CD14-positive monocyte (primary cell): ENCODE measurements around the gene C13orf46. TPM values are rescaled to one million over a fixed set of nuclear protein-coding genes. Genes with fewer than 3 reads are reported as not detected.
A peak's percentile ranks its signal among the peaks of the same experiment; 100 is the strongest.

Experiments used
- DNase-seq, 3 donors: peaks; one replicate each; pipeline ENCODE4 v3.0.0-alpha.2; 2011 to 2022
- H2AFZ ChIP-seq: 2 replicates; pipeline ENCODE4 v1.6.0; 2012; ENCODE audit warnings: mild to moderate bottlenecking, low read depth, low read length, inconsistent platforms; ENCODE audit not compliant: insufficient read depth, poor library complexity, severe bottlenecking
- H3K27ac ChIP-seq, 2 donors: 1 replicate in 1 of 2; 2 replicates in 1 of 2; pipeline ENCODE4 v1.5.1; 2012 to 2013; ENCODE audit warnings: low read length in 2 of 2, control low read depth in 1 of 2, inconsistent platforms in 1 of 2, low read depth in 1 of 2, mild to moderate bottlenecking in 1 of 2
- H3K27me3 ChIP-seq, 2 donors: one replicate each; pipeline versions ENCODE4 v1.6.0 to v1.6.1; 2011 to 2013; ENCODE audit warnings: low read length in 2 of 2; ENCODE audit not compliant: control insufficient read depth in 2 of 2, insufficient read depth in 2 of 2
- H3K36me3 ChIP-seq, 2 donors: replicated peaks in 1 of 2; 1 replicate in 1 of 2; 2 replicates in 1 of 2; pipeline versions ENCODE4 v1.5.1 to v1.6.1; 2012 to 2013; ENCODE audit warnings: low read length in 2 of 2, control low read depth in 1 of 2, inconsistent platforms in 1 of 2, mild to moderate bottlenecking in 1 of 2; ENCODE audit not compliant: insufficient read depth in 2 of 2, control insufficient read depth in 1 of 2
- H3K4me1 ChIP-seq, 2 donors: 1 replicate in 1 of 2; 2 replicates in 1 of 2; pipeline versions ENCODE4 v1.5.1 to v1.6.1; 2012 to 2013; ENCODE audit warnings: low read length in 2 of 2, control low read depth in 1 of 2, inconsistent platforms in 1 of 2, mild to moderate bottlenecking in 1 of 2, moderate library complexity in 1 of 2; ENCODE audit not compliant: insufficient read depth in 2 of 2, control insufficient read depth in 1 of 2
- H3K4me2 ChIP-seq: replicated peaks from 2 replicates; pipeline ENCODE3; 2012; ENCODE audit warnings: low read length, moderate library complexity, mild to moderate bottlenecking; ENCODE audit not compliant: poor library complexity, severe bottlenecking; ENCODE audit errors: extremely low read depth
- H3K4me3 ChIP-seq, 3 experiments: fragments of 200-600 bp in 1 of 3; sonication (generic) in 1 of 3; replicated peaks in 1 of 3; 1 replicate in 2 of 3; 2 replicates in 1 of 3; pipeline ENCODE4 v1.5.1; 2011 to 2013; ENCODE audit warnings: low read length in 3 of 3, mild to moderate bottlenecking in 3 of 3, control low read depth in 2 of 3, low read depth in 2 of 3, inconsistent platforms in 1 of 3, moderate library complexity in 1 of 3
- H3K79me2 ChIP-seq: 2 replicates; pipeline ENCODE4 v1.6.0; 2012; ENCODE audit warnings: mild to moderate bottlenecking, control low read depth, inconsistent platforms, low read length, moderate library complexity; ENCODE audit not compliant: insufficient read depth
- H3K9ac ChIP-seq: 2 replicates; pipeline ENCODE4 v1.6.0; 2017; ENCODE audit warnings: low read length, mild to moderate bottlenecking; ENCODE audit not compliant: insufficient read depth, poor library complexity, severe bottlenecking
- H3K9me3 ChIP-seq, 2 donors: replicated peaks in 1 of 2; 1 replicate in 1 of 2; 2 replicates in 1 of 2; pipeline versions ENCODE4 v1.5.1 to v1.6.1; 2012 to 2013; ENCODE audit warnings: low read length in 2 of 2, control low read depth in 1 of 2; ENCODE audit not compliant: control insufficient read depth in 1 of 2, insufficient read depth in 1 of 2
- H4K20me1 ChIP-seq: 2 replicates; pipeline ENCODE4 v1.6.0; 2012; ENCODE audit warnings: mild to moderate bottlenecking, low read length, control low read depth, moderate library complexity; ENCODE audit not compliant: insufficient read depth
- H3K27ac Mint-ChIP-seq, 7 donors: one replicate each; pipeline ENCODE4 v1.8.0; 2020; ENCODE audit warnings: mild to moderate bottlenecking in 7 of 7, mixed read lengths in 7 of 7, moderate library complexity in 6 of 7, inconsistent platforms in 2 of 7
- H3K27me3 Mint-ChIP-seq, 3 donors: one replicate each; pipeline ENCODE4 v1.8.0; 2021 to 2022; ENCODE audit warnings: low read depth in 3 of 3, mild to moderate bottlenecking in 3 of 3, mixed read lengths in 3 of 3, moderate library complexity in 3 of 3, inconsistent platforms in 1 of 3
- H3K36me3 Mint-ChIP-seq, 2 donors: one replicate each; pipeline ENCODE4 v1.8.0; 2020; ENCODE audit warnings: mixed read lengths in 2 of 2, inconsistent platforms in 1 of 2, mild to moderate bottlenecking in 1 of 2
- H3K4me1 Mint-ChIP-seq: one replicate; pipeline ENCODE4 v1.8.0; 2020; ENCODE audit warnings: mild to moderate bottlenecking, mixed read lengths
- H3K4me3 Mint-ChIP-seq, 2 donors: one replicate each; pipeline ENCODE4 v1.8.0; 2020; ENCODE audit warnings: mild to moderate bottlenecking in 2 of 2, mixed read lengths in 2 of 2, moderate library complexity in 1 of 2
- H3K9me3 Mint-ChIP-seq, 7 donors: one replicate each; pipeline ENCODE4 v1.8.0; 2020 to 2022; ENCODE audit warnings: mixed read lengths in 7 of 7, mild to moderate bottlenecking in 6 of 7, moderate library complexity in 6 of 7, inconsistent platforms in 2 of 7
- CTCF ChIP-seq: fragments of 200-600 bp; IDR thresholded peaks from one replicate; pipeline ENCODE4 v1.8.0; 2022; ENCODE audit warnings: antibody characterized with exemption, mild to moderate bottlenecking
- WGBS: methylation state at CpG from one replicate; pipeline ENCODE4 v1.1.5; 2013; ENCODE audit warnings: missing lambda C conversion rate; ENCODE audit not compliant: insufficient coverage; 5-methylcytosine and 5-hydroxymethylcytosine counted together
- intact Hi-C, 2 donors: fragments of 100-400 bp; cut with micrococcal nuclease; formaldehyde crosslinking; loops; one replicate each; pipeline versions ENCODE4 v1.15.0 to v1.15.1; 2023
- polyA minus RNA-seq: library from RNA; depleted of rRNA, polyadenylated mRNA; stranded (reverse); fragments of >200 nt; gene quantifications from 2 replicates; pipeline ENCODE4 v1.2.3, GENCODE V29; 2012
- polyA plus RNA-seq, 3 donors: library from polyadenylated mRNA; depleted of rRNA in 1 of 3; unstranded in 2 of 3; stranded (reverse) in 1 of 3; fragments of 300-500 nt in 2 of 3; fragments of >200 nt in 1 of 3; fragmentation: Illumina TruSeq in 2 of 3; gene quantifications; 1 replicate in 2 of 3; 2 replicates in 1 of 3; pipeline ENCODE4 v1.2.3, GENCODE V29; 2012 to 2021
- total RNA-seq, 12 experiments: library from RNA in 1 of 12; stranded (reverse) in 1 of 12; fragments of 120-200 nt in 1 of 12; gene quantifications; one replicate each; pipeline ENCODE4 v1.2.4 and lab custom pipeline; 2013 to 2026; ENCODE audit warnings: mixed read lengths in 6 of 12, inconsistent platforms in 1 of 12

The C13orf46 gene
- total RNA-seq (2013): 0.02 TPM
- polyA plus RNA-seq (under 1 TPM in 2 of 3 donors, not detected in 1; 0.05 to 0.35 TPM), polyA minus RNA-seq (0.08 and 0.14 TPM in 2 replicates), total RNA-seq (lab: John Stamatoyannopoulos, UW) (0.52 to 11.3 (median 2.7) reads per million in 11 experiments)

GRCh38 chr13:113973218-113974164 is at the start of gene C13orf46:
Gene C13orf46, minus strand, starts transcription at chr13:113974076. Its CDS starts 79 bp downstream, at chr13:113973997.
- 98% methylated on average over 36 of the region's 44 CpGs for WGBS
- H3K4me1 ChIP-seq: no peaks in the 10 kb centered on the region
- Mint-ChIP-seq H3K27ac (no peak within 1 kb of the TSS), H3K9me3 (peaks cover 0 to 2% (median 0%) of the 10 kb centered on the region in 7 donors), H3K4me3 (no peak within 1 kb of the TSS), H3K36me3 (peaks cover 42 to 57% of the 10 kb centered on the region in 2 donors), H3K4me1 (no peaks in the 10 kb centered on the region), H3K27me3 (peaks cover 0 to 3% (median 0%) of the 10 kb centered on the region in 3 donors)
- intact Hi-C loops: no loop called here
- H3K27ac ChIP-seq: no peak within 1 kb of the TSS
- H3K9me3 ChIP-seq: no peaks in the 10 kb centered on the region
- H3K4me3 ChIP-seq: no peak within 1 kb of the TSS
- DNase-seq: no peak
- H3K9ac ChIP-seq: no peak within 1 kb of the TSS
- peaks cover 38 to 41% of the 10 kb centered on the region in 2 donors for H3K36me3 ChIP-seq
- no peak for TF ChIP-seq CTCF
- H3K27me3 ChIP-seq: no peaks in the 10 kb centered on the region
- no peaks in the 10 kb centered on the region for H3K79me2 ChIP-seq
- H3K4me2 ChIP-seq: no peak within 1 kb of the TSS
- H4K20me1 ChIP-seq: peaks cover 15% of the 10 kb centered on the region
- H2AFZ ChIP-seq: no peak within 1 kb of the TSS

DNA sequence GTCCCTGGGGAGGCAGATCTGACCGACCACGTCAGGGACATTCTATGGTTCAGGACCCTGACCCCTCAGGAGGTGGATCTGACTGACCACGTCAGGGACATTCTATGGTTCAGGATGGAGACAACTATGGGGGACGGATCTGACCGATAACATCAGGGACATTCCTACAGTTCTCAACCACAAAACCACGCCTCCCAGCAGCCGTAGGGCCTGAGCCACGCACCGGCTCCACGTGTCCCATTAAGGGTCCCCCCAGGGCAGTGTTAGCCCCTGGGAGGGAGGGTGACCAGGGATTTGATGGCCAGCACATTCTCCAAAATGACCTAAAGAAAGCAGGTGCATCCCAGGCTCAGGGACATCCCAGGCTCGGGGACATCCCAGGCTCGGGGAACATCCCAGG is 49.0 kb upstream of the C13orf46 start:
- Histone ChIP-seq H3K9ac (no peak overlapping the region), H3K27ac (no peak overlapping the region), H3K36me3 (peaks cover 81 to 97% of the 10 kb centered on the region in 2 donors), H3K4me2 (no peak overlapping the region), H3K27me3 (no peaks in the 10 kb centered on the region), H3K9me3 (no peaks in the 10 kb centered on the region), H4K20me1 (peaks cover 57% of the 10 kb centered on the region), H3K79me2 (no peaks in the 10 kb centered on the region), H2AFZ (no peak overlapping the region), H3K4me3 (no peak overlapping the region), H3K4me1 (peaks cover 0 to 5% of the 10 kb centered on the region in 2 donors)
- WGBS: 100% methylated on average over 4 of the region's 12 CpGs
- Mint-ChIP-seq H3K4me3 (no peak overlapping the region), H3K36me3 (peaks cover 67 to 82% of the 10 kb centered on the region in 2 donors), H3K9me3 (peaks cover 0 to 2% (median 0%) of the 10 kb centered on the region in 7 donors), H3K4me1 (peaks cover 8% of the 10 kb centered on the region), H3K27ac (peak overlapping the region in 2 of 7 donors; percentile 46 to 64), H3K27me3 (no peaks in the 10 kb centered on the region)
- no peak for TF ChIP-seq CTCF
- intact Hi-C loops: no loop called here
- no peak for DNase-seq
